WTC11 (cell line): ENCODE data around the gene PRELID2. TPM values are rescaled to one million over a fixed set of nuclear protein-coding genes. Genes with fewer than 3 reads are reported as not detected.

Experiments
- ATAC-seq: fragments of 200-7000 bp; cut with Tn5 transposase; 2 replicates; pipeline ENCODE4 v1.10.0; 2021; ENCODE audit warnings: mild to moderate bottlenecking, moderate library complexity
- CTCF ChIA-PET: fragments of 300-600 bp; sonication (Branson Sonifier 250); formaldehyde crosslinking; loops from one replicate; lab custom pipeline; 2021; ENCODE audit warnings: antibody characterized with exemption; lab: Charles Lee
- POLR2A ChIA-PET: fragments of 350-600 bp; sonication (Branson Sonifier 250); formaldehyde crosslinking; loops from one replicate; lab custom pipeline; 2021; ENCODE audit warnings: antibody characterized with exemption; lab: Charles Lee
- DNase-seq: peaks from one replicate; pipeline ENCODE4 v3.0.0; 2021; ENCODE audit warnings: low spot score
- H3K27ac Mint-ChIP-seq: 2 replicates; pipeline ENCODE4 v1.8.0; 2021; ENCODE audit warnings: mixed read lengths
- H3K27me3 Mint-ChIP-seq: 2 replicates; pipeline ENCODE4 v1.8.0; 2021; ENCODE audit warnings: low read depth, mild to moderate bottlenecking, moderate library complexity, mixed read lengths
- H3K36me3 Mint-ChIP-seq: 2 replicates; pipeline ENCODE4 v1.8.0; 2021; ENCODE audit warnings: mixed read lengths
- H3K4me1 Mint-ChIP-seq: 2 replicates; pipeline ENCODE4 v1.8.0; 2022; ENCODE audit warnings: mixed read lengths
- H3K4me3 Mint-ChIP-seq: 2 replicates; pipeline ENCODE4 v1.8.0; 2021; ENCODE audit warnings: mild to moderate bottlenecking, moderate library complexity, mixed read lengths
- H3K9me3 Mint-ChIP-seq: 2 replicates; pipeline ENCODE4 v1.8.0; 2021; ENCODE audit warnings: mixed read lengths
- ATF3 ChIP-seq: sonication (generic); formaldehyde crosslinking; conservative IDR thresholded peaks from 2 replicates; pipeline ENCODE4 v1.8.1; 2022; ENCODE audit warnings: mild to moderate bottlenecking, missing genetic modification reagents
- ATF6 ChIP-seq: sonication (generic); formaldehyde crosslinking; IDR thresholded peaks from 2 replicates; pipeline ENCODE4 v1.8.1; 2023; ENCODE audit warnings: mild to moderate bottlenecking, missing genetic modification reagents
- ESRRA ChIP-seq: sonication (generic); formaldehyde crosslinking; IDR thresholded peaks from 2 replicates; pipeline ENCODE4 v1.8.1; 2022; ENCODE audit warnings: mild to moderate bottlenecking, missing genetic modification reagents, borderline replicate concordance
- ETV6 ChIP-seq: sonication (generic); formaldehyde crosslinking; IDR thresholded peaks from 2 replicates; pipeline ENCODE4 v1.8.1; 2022; ENCODE audit warnings: mild to moderate bottlenecking, missing genetic modification reagents
- FOXK1 ChIP-seq: sonication (generic); formaldehyde crosslinking; IDR thresholded peaks from 2 replicates; pipeline ENCODE4 v1.8.0; 2022; ENCODE audit warnings: mild to moderate bottlenecking, moderate library complexity, missing genetic modification reagents
- GTF2I ChIP-seq: fragments of 250-450 bp; sonication (Bioruptor Pico); conservative IDR thresholded peaks from 2 replicates; pipeline ENCODE4 v1.4.0; 2021; ENCODE audit warnings: mild to moderate bottlenecking
- KAT7 ChIP-seq: sonication (generic); formaldehyde crosslinking; IDR thresholded peaks from 2 replicates; pipeline ENCODE4 v1.8.1; 2023; ENCODE audit warnings: missing genetic modification reagents, mild to moderate bottlenecking, borderline replicate concordance
- NR1H2 ChIP-seq: sonication (generic); formaldehyde crosslinking; IDR thresholded peaks from 2 replicates; pipeline ENCODE4 v1.9.0; 2021; ENCODE audit warnings: mild to moderate bottlenecking, moderate library complexity, missing genetic modification reagents
- NR2C2 ChIP-seq: sonication (generic); formaldehyde crosslinking; IDR thresholded peaks from 2 replicates; pipeline ENCODE4 v1.8.0; 2022; ENCODE audit warnings: mild to moderate bottlenecking, missing genetic modification reagents
- OVOL2 ChIP-seq: fragments of 250-450 bp; sonication (Bioruptor Pico); IDR thresholded peaks from 2 replicates; pipeline ENCODE4 v1.9.0; 2021; ENCODE audit warnings: mild to moderate bottlenecking, borderline replicate concordance
- PREB ChIP-seq: sonication (generic); formaldehyde crosslinking; IDR thresholded peaks from 2 replicates; pipeline ENCODE4 v1.8.1; 2022; ENCODE audit warnings: mild to moderate bottlenecking, missing genetic modification reagents, moderate library complexity, borderline replicate concordance
- PRRX2 ChIP-seq: fragments of 250-450 bp; sonication (Bioruptor Pico); IDR thresholded peaks from 2 replicates; pipeline ENCODE4 v1.8.0; 2021; ENCODE audit warnings: mild to moderate bottlenecking
- SMAD3 ChIP-seq: sonication (generic); formaldehyde crosslinking; IDR thresholded peaks from 2 replicates; pipeline ENCODE4 v1.8.0; 2022; ENCODE audit warnings: missing genetic modification reagents, mild to moderate bottlenecking, borderline replicate concordance
- SMAD4 ChIP-seq: sonication (generic); formaldehyde crosslinking; IDR thresholded peaks from 2 replicates; pipeline ENCODE4 v1.8.0; 2022; ENCODE audit warnings: mild to moderate bottlenecking, missing genetic modification reagents
- ZBTB21 ChIP-seq: sonication (generic); formaldehyde crosslinking; IDR thresholded peaks from 2 replicates; pipeline ENCODE4 v1.8.1; 2023; ENCODE audit warnings: mild to moderate bottlenecking, missing genetic modification reagents, borderline replicate concordance
- ZNF138 ChIP-seq: sonication (generic); formaldehyde crosslinking; conservative IDR thresholded peaks from 2 replicates; pipeline ENCODE4 v1.8.1; 2022; ENCODE audit warnings: mild to moderate bottlenecking, moderate library complexity, missing genetic modification reagents
- ZNF232 ChIP-seq: sonication (generic); formaldehyde crosslinking; IDR thresholded peaks from 2 replicates; pipeline ENCODE4 v1.8.0; 2022; ENCODE audit warnings: mild to moderate bottlenecking, missing genetic modification reagents
- ZNF263 ChIP-seq: sonication (generic); formaldehyde crosslinking; IDR thresholded peaks from 2 replicates; pipeline ENCODE4 v1.8.1; 2022; ENCODE audit warnings: low read depth, mild to moderate bottlenecking, moderate library complexity, missing genetic modification reagents
- ZNF317 ChIP-seq: sonication (generic); formaldehyde crosslinking; IDR thresholded peaks from 2 replicates; pipeline ENCODE4 v1.8.1; 2023; ENCODE audit warnings: low read depth, mild to moderate bottlenecking, moderate library complexity, missing genetic modification reagents, borderline replicate concordance
- ZNF423 ChIP-seq: fragments of 250-450 bp; sonication (Bioruptor Pico); IDR thresholded peaks from 2 replicates; pipeline ENCODE4 v2.1.2; 2022; ENCODE audit warnings: mild to moderate bottlenecking, moderate library complexity
- ZSCAN18 ChIP-seq: fragments of 250-450 bp; sonication (Bioruptor Pico); IDR thresholded peaks from 2 replicates; pipeline ENCODE4 v2.1.2; 2022; ENCODE audit warnings: mild to moderate bottlenecking, moderate library complexity
- total RNA-seq: library from RNA; stranded (reverse); gene quantifications from 3 replicates; pipeline ENCODE4 v1.2.3, GENCODE V29; 2021

The PRELID2 gene
- total RNA-seq, 1 experiment from 2014 or later: 10.0 TPM

GRCh38 chr5:145775411-145775810 is 59.7 kb downstream of the PRELID2 start (continued):
- no peak for TF ChIP-seq OVOL2 (CRISPR knock-in tag)
- TF ChIP-seq, all 79 proteins: peak for 0

GRCh38 chr5:145774442-145774841 is 60.7 kb downstream of the PRELID2 start:
- DNase-seq (no peak), ATAC-seq (peak; percentile 65)
- H3K9me3 Mint-ChIP-seq: peaks cover 12% of the 10 kb centered on the region
- no peak overlapping the region for H3K27ac Mint-ChIP-seq
- peaks cover 7% of the 10 kb centered on the region for H3K4me1 Mint-ChIP-seq
- no peak overlapping the region for H3K4me3 Mint-ChIP-seq
- TF ChIP-seq ZSCAN18: no peak
- no peak for TF ChIP-seq GTF2I
- TF ChIP-seq ATF3: no peak
- no peak for TF ChIP-seq SMAD3
- TF ChIP-seq SMAD4: no peak
- TF ChIP-seq ZNF423 (CRISPR knock-in tag): 0 out of 2 replicates have a peak, but pooled peaks have one; percentile 11
- TF ChIP-seq, all 79 proteins: peak for 1
- ChIA-PET POLR2A (no interaction called here), CTCF (interaction anchor here (1.1 to 1.2 kb wide), 2 partner anchors 37 to 267 kb away, joined by 4 read pairs; no protein-coding TSS in a partner anchor)
- Mint-ChIP-seq H3K36me3 (peaks cover 6% of the 10 kb centered on the region; the same call in 1 of the 2 replicates), H3K27me3 (no peaks in the 10 kb centered on the region)

DNA sequence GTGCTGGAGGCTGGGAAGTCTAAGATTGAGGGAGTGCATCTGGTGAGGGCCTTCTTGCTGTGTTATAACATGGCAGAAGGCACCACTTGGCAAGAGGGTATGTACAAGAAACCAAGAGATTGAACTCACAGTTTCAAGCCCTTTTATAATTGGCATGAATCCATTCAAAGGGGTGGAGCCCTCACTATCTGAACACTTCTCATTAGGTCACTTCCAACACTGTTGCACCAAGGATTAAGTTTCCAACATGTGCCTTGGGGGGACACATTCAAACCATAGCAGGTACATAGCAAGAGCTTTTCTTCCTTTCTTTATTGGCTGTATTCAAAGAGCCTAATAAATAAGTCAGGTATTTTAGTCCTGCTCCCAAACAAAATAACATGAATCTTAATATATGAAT is 62.7 kb downstream of the PRELID2 start:
- peaks cover 7% of the 10 kb centered on the region for H3K36me3 Mint-ChIP-seq
- H3K9me3 Mint-ChIP-seq: peaks cover 14% of the 10 kb centered on the region
- no peak overlapping the region for H3K4me3 Mint-ChIP-seq
- POLR2A ChIA-PET: no interaction called here
- TF ChIP-seq GTF2I (no peak), PRRX2 (no peak), NR2C2 (CRISPR knock-in tag) (no peak), ZNF317 (CRISPR knock-in tag) (no peak)
- TF ChIP-seq, all 79 proteins: peak for 0
- no peaks in the 10 kb centered on the region for H3K27me3 Mint-ChIP-seq
- H3K4me1 Mint-ChIP-seq: peaks cover 7% of the 10 kb centered on the region
- ATAC-seq (no peak), DNase-seq (no peak)
- H3K27ac Mint-ChIP-seq: no peak overlapping the region
- CTCF ChIA-PET: interaction anchor here (1.0 kb wide), 1 partner anchor 53 kb away, joined by 3 read pairs; no protein-coding TSS in a partner anchor

DNA sequence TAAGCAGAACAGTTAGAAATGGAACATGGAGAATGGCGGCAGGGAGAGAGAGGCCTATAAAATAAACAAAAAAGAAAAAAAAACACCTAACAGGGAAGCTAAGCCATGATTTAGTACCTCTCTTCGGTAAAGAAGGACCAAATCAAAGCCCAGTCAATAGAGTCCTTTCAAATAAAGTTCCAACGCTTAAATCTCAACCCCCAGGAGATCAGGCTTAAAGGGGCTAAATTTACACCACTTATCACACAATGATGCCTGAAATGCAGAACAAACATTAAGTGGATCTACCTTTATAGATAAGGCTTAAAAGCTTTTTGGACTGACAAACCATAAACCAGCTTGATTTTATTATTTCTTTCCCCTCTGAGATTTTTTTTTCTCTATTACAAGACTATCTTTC is 66.3 kb downstream of the PRELID2 start:
- no peak overlapping the region for H3K27ac Mint-ChIP-seq
- peaks cover 23% of the 10 kb centered on the region for H3K9me3 Mint-ChIP-seq
- ATAC-seq (no peak), DNase-seq (no peak)
- peaks cover 16% of the 10 kb centered on the region for H3K36me3 Mint-ChIP-seq
- no peaks in the 10 kb centered on the region for H3K27me3 Mint-ChIP-seq
- H3K4me1 Mint-ChIP-seq: peaks cover 5% of the 10 kb centered on the region; the same call in 1 of the 2 replicates
- CTCF ChIA-PET: no interaction called here
- POLR2A ChIA-PET: no interaction called here
- TF ChIP-seq ESRRA (no peak), ETV6 (no peak), FOXK1 (CRISPR knock-in tag) (no peak), ZNF138 (CRISPR knock-in tag) (no peak), OVOL2 (CRISPR knock-in tag) (no peak), ZBTB21 (CRISPR knock-in tag) (no peak), KAT7 (CRISPR knock-in tag) (no peak), ZNF263 (CRISPR knock-in tag) (no peak), PREB (CRISPR knock-in tag) (no peak), NR1H2 (CRISPR knock-in tag) (no peak), ATF6 (CRISPR knock-in tag) (no peak), ZNF232 (CRISPR knock-in tag) (no peak)
- no peak overlapping the region for H3K4me3 Mint-ChIP-seq
